H1 (cell line): ENCODE data around the gene GPR139. TPM values are rescaled to one million over a fixed set of nuclear protein-coding genes. Genes with fewer than 3 reads are reported as not detected.

Experiments
- CHD1 ChIP-seq: IDR thresholded peaks from 2 replicates; pipeline ENCODE4 v1.6.1; 2012; ENCODE audit warnings: low read depth, low read length, improper control_type of control experiment
- CHD7 ChIP-seq: fragments of 300-600 bp; sonication (generic); IDR thresholded peaks from 2 replicates; pipeline ENCODE4 v1.7.1; 2012; ENCODE audit warnings: low read length, moderate library complexity, mild to moderate bottlenecking, inconsistent platforms; ENCODE audit not compliant: insufficient replicate concordance
- FOSL1 ChIP-seq: IDR thresholded peaks from 2 replicates; pipeline ENCODE4 v1.6.1; 2011; ENCODE audit warnings: mild to moderate bottlenecking, low read depth, low read length, moderate library complexity; ENCODE audit not compliant: insufficient read depth
- HDAC2 ChIP-seq, 2 experiments: fragments of 300-600 bp in 1 of 2; sonication (generic) in 1 of 2; IDR thresholded peaks; 2 replicates each; pipeline ENCODE4 v1.6.1; 2011 to 2012; ENCODE audit warnings: low read depth in 2 of 2, low read length in 2 of 2, mild to moderate bottlenecking in 2 of 2, moderate library complexity in 2 of 2, borderline replicate concordance in 1 of 2, inconsistent platforms in 1 of 2
- MAFK ChIP-seq: IDR thresholded peaks from 2 replicates; pipeline ENCODE4 v1.6.1; 2012; ENCODE audit warnings: low read depth, mild to moderate bottlenecking, improper control_type of control experiment, low read length
- NRF1 ChIP-seq: IDR thresholded peaks from 2 replicates; pipeline ENCODE4 v1.6.1; 2011; ENCODE audit warnings: mild to moderate bottlenecking, low read depth, low read length, improper control_type of control experiment
- POLR2AphosphoS5 ChIP-seq: IDR thresholded peaks from 2 replicates; pipeline ENCODE4 v1.6.1; 2011; ENCODE audit warnings: low read depth, low read length
- SIN3A ChIP-seq, 2 experiments: IDR thresholded peaks in 1 of 2; conservative IDR thresholded peaks in 1 of 2; 2 replicates each; pipeline ENCODE4 v1.6.1; 2011 to 2012; ENCODE audit warnings: low read length in 2 of 2, improper control_type of control experiment in 1 of 2, low read depth in 1 of 2, mild to moderate bottlenecking in 1 of 2
- SUZ12 ChIP-seq: fragments of 200-600 bp; sonication (generic); IDR thresholded peaks from 2 replicates; pipeline ENCODE4 v1.6.1; 2012; ENCODE audit warnings: mild to moderate bottlenecking, inconsistent platforms, low read length, moderate library complexity, mixed read lengths
- polyA plus RNA-seq, 7 experiments: library from polyadenylated mRNA; depleted of rRNA in 3 of 7; stranded (reverse) in 5 of 7; unstranded in 2 of 7; fragments of >200 nt in 5 of 7; fragments of 200-250 nt in 2 of 7; gene quantifications; 1 replicate in 5 of 7; 2 replicates in 1 of 7; 4 replicates in 1 of 7; pipeline versions ENCODE4 v1.2.1 to v1.2.3, GENCODE V29; 2011 to 2013; ENCODE audit warnings: missing spikeins in 2 of 7, mixed read lengths in 2 of 7
- total RNA-seq: library from RNA; stranded (reverse); fragmentation: NEBNext Ultra II Directional; extraction: Animal tissue kit (Norgen Biotek cat#: 25700); gene quantifications from 2 replicates; pipeline ENCODE4 v1.2.1, GENCODE V29; 2021

Gene GPR139
- total and polyA plus RNA-seq, 2 of the 8 experiments (the other 6 are each of a cell fraction or from before 2014, with no cell fraction given): 0.84 to 2.2 TPM

DNA sequence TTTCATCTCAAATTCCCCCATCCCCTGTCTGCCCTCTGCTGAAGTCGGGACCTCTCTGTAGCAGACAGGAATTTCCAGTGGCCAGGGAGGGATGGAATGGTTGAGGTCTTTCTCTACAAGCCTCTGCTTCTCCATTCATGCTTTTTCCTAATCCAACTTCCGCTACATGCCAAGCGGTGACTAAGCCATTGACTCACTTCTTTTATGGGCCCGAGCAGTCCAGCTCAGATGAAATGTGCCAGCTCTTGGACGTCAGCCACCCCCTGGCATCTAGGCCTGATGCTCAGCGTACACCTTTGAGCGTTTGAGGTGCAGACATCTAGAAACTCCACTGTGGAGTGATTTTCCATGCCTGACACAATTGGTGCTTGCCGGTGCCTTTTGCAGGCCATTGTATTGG lies 40.7 kb upstream of the GPR139 start (continued):
- TF ChIP-seq CHD7 (no peak), NRF1 (no peak), SUZ12 (no peak), MAFK (no peak), HDAC2 (IDR thresholded peaks at IDR 0.05; ENCODE audit: borderline replicate concordance in 1 of 2, low read depth in 2 of 2, low read length in 2 of 2) (no peak), FOSL1 (no peak), CHD1 (no peak), SIN3A (conservative IDR thresholded peaks at IDR 0.05 in 1 of 2, IDR thresholded peaks at IDR 0.05 in 1 of 2; ENCODE audit: low read depth in 1 of 2, low read length in 2 of 2) (no peak), POLR2AphosphoS5 (no peak)
